Measurements from ENCODE around the gene IARS2.
"Not testable (repeated sequence)": the region's sequence is repeated elsewhere in the genome, so short reads cannot be mapped to it uniquely, and the experiment has no call there.

IARS2 gene

GRCh38 chr1:220094016-220094911 is at the start of gene IARS2:
IARS2 (plus strand) TSS chr1:220094132; CDS start chr1:220094217, 85 bp downstream.
- DNase-seq (ENCODE audit: low spot score): peak; percentile 90

- DNase-seq (ENCODE audit: low spot score): no peak
These were observed 49.1 kb upstream of the IARS2 start for GRCh38 chr1:220044678-220045355.

GRCh38 chr1:220045356-220046051 is 48.4 kb upstream of the IARS2 start:
- no peak for DNase-seq (ENCODE audit: low spot score)

GRCh38 chr1:220046052-220046930 is 47.6 kb upstream of the IARS2 start, which contains the start of gene EPRS1:
EPRS1 (minus strand) TSS chr1:220046505; CDS start chr1:220046388, 117 bp downstream.
- DNase-seq (ENCODE audit: low spot score): peak; percentile 96

GRCh38 chr1:220056374-220056773 is 37.6 kb upstream of the IARS2 start:
- DNase-seq (ENCODE audit: low spot score): no peak

GRCh38 chr1:220060876-220061275 is 33.1 kb upstream of the IARS2 start:
- DNase-seq (ENCODE audit: low spot score): no peak

- no peak for DNase-seq (ENCODE audit: low spot score)
These were observed 31.3 kb upstream of the IARS2 start for GRCh38 chr1:220062629-220063028.

GRCh38 chr1:220067269-220068204 is 26.4 kb upstream of the IARS2 start:
- no peak for DNase-seq (ENCODE audit: low spot score)

- DNase-seq (ENCODE audit: low spot score): no peak
These were observed 16.8 kb upstream of the IARS2 start for GRCh38 chr1:220076861-220077762.

- no peak for DNase-seq (ENCODE audit: low spot score)
These were observed 16.0 kb upstream of the IARS2 start for GRCh38 chr1:220077887-220078286.

- no peak for DNase-seq (ENCODE audit: low spot score)
These were observed 9.5 kb upstream of the IARS2 start for GRCh38 chr1:220084460-220084859.

GRCh38 chr1:220086261-220086686 is 7.7 kb upstream of the IARS2 start:
- not testable (repeated sequence) for DNase-seq (ENCODE audit: low spot score)

- DNase-seq (ENCODE audit: low spot score): peak; percentile 97
These were observed 4.0 kb upstream of the IARS2 start, which contains the start of gene BPNT1 for GRCh38 chr1:220089650-220090556. BPNT1 (minus strand) TSS chr1:220089788; CDS start chr1:220079846, 9,942 bp downstream.

- DNase-seq (ENCODE audit: low spot score): no peak
These were observed 1.2 kb upstream of the IARS2 start for GRCh38 chr1:220092694-220093093.

GRCh38 chr1:220093361-220094015 is 444 bp upstream of the IARS2 start:
- no peak for DNase-seq (ENCODE audit: low spot score)

- DNase-seq (ENCODE audit: low spot score): no peak
These were observed 5.9 kb downstream of the IARS2 start for GRCh38 chr1:220099826-220100225.

- not testable (repeated sequence) for DNase-seq (ENCODE audit: low spot score)
These were observed 16.5 kb downstream of the IARS2 start for GRCh38 chr1:220110473-220110872.

All from CD4-positive, alpha-beta T cell treated with Interleukin-6 at 100 ng/mL for 8 hours (primary cell).